ENCODE results near the gene ADGRA3. TPM values are rescaled to one million over a fixed set of nuclear protein-coding genes. Genes with fewer than 3 reads are reported as not detected.

Gene ADGRA3
- total RNA-seq, 1 donor from 2014 or later: 27.8 TPM

DNA sequence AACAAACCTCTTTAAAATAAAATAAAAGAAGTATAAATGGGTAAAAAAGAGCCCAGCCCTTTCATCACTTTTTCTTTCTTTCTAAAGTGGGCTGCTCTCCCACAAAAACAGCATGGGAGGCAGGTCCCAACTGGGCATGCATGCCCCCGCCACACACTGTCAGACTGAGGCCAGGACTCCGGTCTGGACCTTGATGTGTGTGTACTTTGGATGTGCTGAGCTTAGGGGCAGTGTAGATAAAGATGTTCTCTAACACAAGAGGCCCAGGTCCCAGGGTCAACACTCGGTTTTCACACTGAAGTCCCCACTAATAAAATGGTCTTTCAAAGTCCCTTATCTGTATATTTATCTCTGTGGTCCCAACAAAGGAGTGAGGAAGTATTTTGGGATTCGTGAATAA is 44.4 kb downstream of the ADGRA3 start:
- TF ChIP-seq, protein P1, sequence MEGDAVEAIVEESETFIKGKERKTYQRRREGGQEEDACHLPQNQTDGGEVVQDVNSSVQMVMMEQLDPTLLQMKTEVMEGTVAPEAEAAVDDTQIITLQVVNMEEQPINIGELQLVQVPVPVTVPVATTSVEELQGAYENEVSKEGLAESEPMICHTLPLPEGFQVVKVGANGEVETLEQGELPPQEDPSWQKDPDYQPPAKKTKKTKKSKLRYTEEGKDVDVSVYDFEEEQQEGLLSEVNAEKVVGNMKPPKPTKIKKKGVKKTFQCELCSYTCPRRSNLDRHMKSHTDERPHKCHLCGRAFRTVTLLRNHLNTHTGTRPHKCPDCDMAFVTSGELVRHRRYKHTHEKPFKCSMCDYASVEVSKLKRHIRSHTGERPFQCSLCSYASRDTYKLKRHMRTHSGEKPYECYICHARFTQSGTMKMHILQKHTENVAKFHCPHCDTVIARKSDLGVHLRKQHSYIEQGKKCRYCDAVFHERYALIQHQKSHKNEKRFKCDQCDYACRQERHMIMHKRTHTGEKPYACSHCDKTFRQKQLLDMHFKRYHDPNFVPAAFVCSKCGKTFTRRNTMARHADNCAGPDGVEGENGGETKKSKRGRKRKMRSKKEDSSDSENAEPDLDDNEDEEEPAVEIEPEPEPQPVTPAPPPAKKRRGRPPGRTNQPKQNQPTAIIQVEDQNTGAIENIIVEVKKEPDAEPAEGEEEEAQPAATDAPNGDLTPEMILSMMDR (IDR thresholded peaks at IDR 0.05): no peak
- Mint-ChIP-seq H3K4me1 (ENCODE audit: low read depth) (peaks cover 28% of the 10 kb centered on the region), H3K36me3 (ENCODE audit: low read depth) (peaks cover 9% of the 10 kb centered on the region), H3K4me3 (ENCODE audit: unreplicated experiment) (no peak overlapping the region), H3K9me3 (ENCODE audit: low read depth) (peaks cover 6% of the 10 kb centered on the region), H3K27ac (ENCODE audit: unreplicated experiment) (no peak overlapping the region), H3K27me3 (ENCODE audit: low read depth) (no peaks in the 10 kb centered on the region)
- no peak for DNase-seq (ENCODE audit: low spot score)

DNA sequence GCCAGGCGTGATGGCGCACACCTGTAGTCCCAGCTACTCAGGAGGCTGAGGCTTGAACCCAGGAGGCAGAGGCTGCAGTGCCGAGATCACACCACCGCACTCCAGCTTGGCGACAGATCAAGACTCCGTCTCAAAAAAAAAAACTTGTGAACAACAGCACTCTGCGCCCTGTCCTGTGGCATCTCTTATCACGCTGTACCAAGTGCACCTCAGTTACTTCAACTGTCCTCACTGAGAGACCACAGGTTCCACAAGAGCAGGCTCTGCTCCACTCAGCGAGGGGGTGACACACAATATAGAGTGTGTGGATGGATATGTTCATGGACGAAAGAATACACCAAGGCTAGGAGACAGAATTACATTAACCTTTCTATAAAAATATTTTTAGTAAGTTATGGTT is 49.3 kb downstream of the ADGRA3 start:
- DNase-seq (ENCODE audit: low spot score): no peak
- TF ChIP-seq, protein P1 (IDR thresholded peaks at IDR 0.05): no peak
- H3K36me3 Mint-ChIP-seq (ENCODE audit: low read depth): peaks cover 12% of the 10 kb centered on the region
- H3K27me3 Mint-ChIP-seq (ENCODE audit: low read depth): no peaks in the 10 kb centered on the region
- no peaks in the 10 kb centered on the region for H3K9me3 Mint-ChIP-seq (ENCODE audit: low read depth)
- peaks cover 2% of the 10 kb centered on the region for H3K4me1 Mint-ChIP-seq (ENCODE audit: low read depth)
- no peak overlapping the region for H3K4me3 Mint-ChIP-seq (ENCODE audit: unreplicated experiment)
- no peak overlapping the region for H3K27ac Mint-ChIP-seq (ENCODE audit: unreplicated experiment)

GRCh38 chr4:22465996-22466395 is 49.9 kb downstream of the ADGRA3 start:
- Mint-ChIP-seq H3K9me3 (ENCODE audit: low read depth) (no peaks in the 10 kb centered on the region), H3K4me3 (ENCODE audit: unreplicated experiment) (no peak overlapping the region), H3K27me3 (ENCODE audit: low read depth) (no peaks in the 10 kb centered on the region), H3K27ac (ENCODE audit: unreplicated experiment) (no peak overlapping the region), H3K4me1 (ENCODE audit: low read depth) (no peaks in the 10 kb centered on the region), H3K36me3 (ENCODE audit: low read depth) (peaks cover 12% of the 10 kb centered on the region)
- DNase-seq (ENCODE audit: low spot score): no peak
- TF ChIP-seq, protein P1 (IDR thresholded peaks at IDR 0.05): no peak

DNA sequence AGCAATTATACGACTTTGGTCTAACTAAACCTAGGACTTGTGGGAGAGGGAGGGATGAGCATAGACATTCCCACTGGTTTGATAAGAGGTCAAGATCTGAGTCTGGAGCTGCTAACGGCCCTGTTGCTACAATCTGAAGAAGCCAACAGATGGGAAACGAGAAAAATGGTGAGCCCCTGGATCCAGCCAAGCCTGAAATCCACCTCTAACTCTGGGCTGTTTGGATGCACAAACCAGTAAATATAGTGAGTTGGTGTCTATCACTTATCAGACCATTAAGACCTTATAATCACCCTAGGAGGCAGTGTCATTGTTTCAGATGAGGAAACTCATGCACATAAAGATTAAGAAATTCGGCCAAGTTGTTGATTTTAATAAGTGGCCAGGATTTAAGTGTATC is 50.5 kb downstream of the ADGRA3 start:
- TF ChIP-seq, protein P1 (IDR thresholded peaks at IDR 0.05): no peak
- H3K27ac Mint-ChIP-seq (ENCODE audit: unreplicated experiment): no peak overlapping the region
- H3K36me3 Mint-ChIP-seq (ENCODE audit: low read depth): peaks cover 10% of the 10 kb centered on the region
- H3K4me1 Mint-ChIP-seq (ENCODE audit: low read depth): no peaks in the 10 kb centered on the region
- no peaks in the 10 kb centered on the region for H3K27me3 Mint-ChIP-seq (ENCODE audit: low read depth)
- H3K9me3 Mint-ChIP-seq (ENCODE audit: low read depth): no peaks in the 10 kb centered on the region
- no peak overlapping the region for H3K4me3 Mint-ChIP-seq (ENCODE audit: unreplicated experiment)
- no peak for DNase-seq (ENCODE audit: low spot score)

- no peaks in the 10 kb centered on the region for H3K4me1 Mint-ChIP-seq (ENCODE audit: low read depth)
- H3K9me3 Mint-ChIP-seq (ENCODE audit: low read depth): no peaks in the 10 kb centered on the region
- no peak overlapping the region for H3K27ac Mint-ChIP-seq (ENCODE audit: unreplicated experiment)
- H3K36me3 Mint-ChIP-seq (ENCODE audit: low read depth): peaks cover 5% of the 10 kb centered on the region
- no peak for DNase-seq (ENCODE audit: low spot score)
- no peak overlapping the region for H3K4me3 Mint-ChIP-seq (ENCODE audit: unreplicated experiment)
- H3K27me3 Mint-ChIP-seq (ENCODE audit: low read depth): no peaks in the 10 kb centered on the region
- TF ChIP-seq, protein P1 (IDR thresholded peaks at IDR 0.05): no peak
Measured at GRCh38 chr4:22463179-22463578, 52.7 kb downstream of the ADGRA3 start.

Data from chondrocyte (in vitro differentiated cells).